Hepatocyte (in vitro differentiated cells): ENCODE data around the gene TRIM29.
A peak's percentile ranks its signal among the peaks of the same experiment; 100 is the strongest.

Experiments used
- CTCF ChIP-seq: fragments of 200-600 bp; sonication (generic); IDR thresholded peaks from 2 replicates; pipeline ENCODE4 v1.5.1; 2016; ENCODE audit warnings: antibody characterized with exemption, mild to moderate bottlenecking; ENCODE audit not compliant: poor library complexity
- EZH2 ChIP-seq: fragments of 200-600 bp; sonication (generic); IDR thresholded peaks from 2 replicates; pipeline ENCODE4 v1.6.1; 2016; ENCODE audit warnings: antibody characterized with exemption, mild to moderate bottlenecking, borderline replicate concordance

- TF ChIP-seq CTCF (peak; percentile 80), EZH2 (no peak)
Observed at GRCh38 chr11:120172054-120172911, 34.4 kb upstream of the TRIM29 start.
